Hepatocyte (in vitro differentiated cells): ENCODE results near the gene TMEM30A. TPM values are rescaled to one million over a fixed set of nuclear protein-coding genes. Genes with fewer than 3 reads are reported as not detected.

ENCODE experiments used
- DNase-seq: peaks from one replicate; pipeline ENCODE4 v3.0.0-alpha.2; 2016; ENCODE audit warnings: low spot score
- H2AFZ ChIP-seq: fragments of 200-600 bp; sonication (generic); 2 replicates; pipeline ENCODE4 v1.6.0; 2016; ENCODE audit warnings: antibody characterized with exemption, mild to moderate bottlenecking
- H3K27ac ChIP-seq: fragments of 200-600 bp; sonication (generic); 2 replicates; pipeline ENCODE4 v1.5.1; 2016; ENCODE audit warnings: mild to moderate bottlenecking
- H3K27me3 ChIP-seq: fragments of 200-600 bp; sonication (generic); 2 replicates; pipeline ENCODE4 v1.6.1; 2016
- H3K36me3 ChIP-seq: fragments of 200-600 bp; sonication (generic); replicated peaks from 2 replicates; pipeline ENCODE4 v1.5.1; 2016; ENCODE audit warnings: low read depth; ENCODE audit not compliant: insufficient read depth
- H3K4me1 ChIP-seq: fragments of 200-600 bp; sonication (generic); 2 replicates; pipeline ENCODE4 v1.5.1; 2016; ENCODE audit warnings: mild to moderate bottlenecking, moderate library complexity; ENCODE audit not compliant: insufficient read depth
- H3K4me2 ChIP-seq: fragments of 200-600 bp; sonication (generic); 2 replicates; pipeline ENCODE4 v1.6.0; 2016
- H3K4me3 ChIP-seq: fragments of 200-600 bp; sonication (generic); 2 replicates; pipeline ENCODE4 v1.5.1; 2016; ENCODE audit warnings: mild to moderate bottlenecking
- H3K79me2 ChIP-seq: fragments of 200-600 bp; sonication (generic); 2 replicates; pipeline ENCODE4 v1.6.0; 2017; ENCODE audit warnings: mild to moderate bottlenecking
- H3K9me2 ChIP-seq: fragments of 200-600 bp; sonication (generic); replicated peaks from 2 replicates; pipeline ENCODE4 v1.6.0; 2017; ENCODE audit warnings: mild to moderate bottlenecking; ENCODE audit not compliant: insufficient read depth
- H3K9me3 ChIP-seq: fragments of 200-600 bp; sonication (generic); 2 replicates; pipeline ENCODE4 v1.5.1; 2016; ENCODE audit warnings: low read depth, mild to moderate bottlenecking
- H4K20me1 ChIP-seq: fragments of 200-600 bp; sonication (generic); 2 replicates; pipeline ENCODE4 v1.6.0; 2016; ENCODE audit warnings: mild to moderate bottlenecking; ENCODE audit not compliant: insufficient read depth, poor library complexity, severe bottlenecking
- CTCF ChIP-seq: fragments of 200-600 bp; sonication (generic); IDR thresholded peaks from 2 replicates; pipeline ENCODE4 v1.5.1; 2016; ENCODE audit warnings: antibody characterized with exemption, mild to moderate bottlenecking; ENCODE audit not compliant: poor library complexity
- EZH2 ChIP-seq: fragments of 200-600 bp; sonication (generic); IDR thresholded peaks from 2 replicates; pipeline ENCODE4 v1.6.1; 2016; ENCODE audit warnings: antibody characterized with exemption, mild to moderate bottlenecking, borderline replicate concordance
- EZH2phosphoT487 ChIP-seq: fragments of 200-600 bp; sonication (generic); IDR thresholded peaks from one replicate; pipeline ENCODE4 v1.6.1; 2018; ENCODE audit warnings: antibody characterized with exemption, mild to moderate bottlenecking, low read depth, moderate library complexity; ENCODE audit not compliant: unreplicated experiment, severe bottlenecking
- WGBS: methylation state at CpG from one replicate; pipeline ENCODE4 v1.1.6; 2016; ENCODE audit warnings: low lambda C conversion rate; ENCODE audit errors: missing lambda C conversion rate; 5-methylcytosine and 5-hydroxymethylcytosine counted together
- polyA plus RNA-seq: library from polyadenylated mRNA; unstranded; fragments of >200 nt; fragmentation: Nextera tagmentation; extraction: Ambion mirVana; gene quantifications from 2 replicates; pipeline ENCODE4 v1.2.1, GENCODE V29; 2016
- total RNA-seq: library from RNA; depleted of rRNA; stranded (reverse); fragments of >200 nt; gene quantifications from 2 replicates; pipeline ENCODE4 v1.2.3, GENCODE V29; 2014

Gene TMEM30A
- total and polyA plus RNA-seq, 2 experiments from 2014 or later = 71.1 to 165 TPM

- DNase-seq = peak; percentile 55
These were observed 79.4 kb downstream of the TMEM30A start for GRCh38 chr6:75204959-75205775.

GRCh38 chr6:75204217-75204958 lies 80.2 kb downstream of the TMEM30A start:
- peak overlapping the region; percentile 46 for H2AFZ ChIP-seq
- H3K4me2 ChIP-seq = peak overlapping the region; percentile 87
- 2% methylated on average over 35 of the region's 35 CpGs for WGBS
- H3K79me2 ChIP-seq = no peaks in the 10 kb centered on the region
- peaks cover 69% of the 10 kb centered on the region for H3K27me3 ChIP-seq
- peaks cover 27% of the 10 kb centered on the region for H3K4me1 ChIP-seq
- no peaks in the 10 kb centered on the region for H3K9me2 ChIP-seq
- H4K20me1 ChIP-seq = no peaks in the 10 kb centered on the region
- H3K9me3 ChIP-seq = no peaks in the 10 kb centered on the region
- no peaks in the 10 kb centered on the region for H3K36me3 ChIP-seq
- TF ChIP-seq CTCF (peak; percentile 89), EZH2phosphoT487 (no peak)
- H3K27ac ChIP-seq = peak overlapping the region; percentile 66
- H3K4me3 ChIP-seq = peak overlapping the region; percentile 27
- peak; percentile 89 for DNase-seq

More at GRCh38 chr6:75204959-75205775, 79.4 kb downstream of the TMEM30A start:
- no peaks in the 10 kb centered on the region for H3K9me2 ChIP-seq
- H3K79me2 ChIP-seq = no peaks in the 10 kb centered on the region
- H3K4me1 ChIP-seq = peaks cover 27% of the 10 kb centered on the region
- H3K36me3 ChIP-seq = no peaks in the 10 kb centered on the region
- peak overlapping the region; percentile 46 for H2AFZ ChIP-seq
- H3K27me3 ChIP-seq = peaks cover 69% of the 10 kb centered on the region
- no peak for TF ChIP-seq CTCF
- peak; percentile 30 for TF ChIP-seq EZH2
- H3K4me2 ChIP-seq = peak overlapping the region; percentile 87
- no peaks in the 10 kb centered on the region for H4K20me1 ChIP-seq
- peak overlapping the region; percentile 66 for H3K27ac ChIP-seq
- 2% methylated on average over 46 of the region's 47 CpGs for WGBS
- peak overlapping the region; percentile 27 for H3K4me3 ChIP-seq
- no peaks in the 10 kb centered on the region for H3K9me3 ChIP-seq

GRCh38 chr6:75203721-75204120 lies 80.9 kb downstream of the TMEM30A start:
- H3K4me3 ChIP-seq = no peak overlapping the region
- peak overlapping the region; percentile 87 for H3K4me2 ChIP-seq
- DNase-seq = no peak
- H3K27me3 ChIP-seq = peaks cover 69% of the 10 kb centered on the region
- H3K4me1 ChIP-seq = peaks cover 27% of the 10 kb centered on the region
- H3K27ac ChIP-seq = no peak overlapping the region
- no peaks in the 10 kb centered on the region for H3K9me3 ChIP-seq
- no peak for TF ChIP-seq CTCF
- no peak for TF ChIP-seq EZH2phosphoT487
- TF ChIP-seq EZH2 = no peak
- H2AFZ ChIP-seq = no peak overlapping the region
- no peaks in the 10 kb centered on the region for H3K9me2 ChIP-seq
- WGBS = 51% methylated on average over 5 of the region's 5 CpGs
- H4K20me1 ChIP-seq = no peaks in the 10 kb centered on the region
- H3K79me2 ChIP-seq = no peaks in the 10 kb centered on the region
- no peaks in the 10 kb centered on the region for H3K36me3 ChIP-seq

Other genes starting within 250 kb of the TMEM30A start
- 48.4 and 49.0 TPM in 2 replicates for gene COL12A1, start 78.7 kb downstream of the TMEM30A start, total RNA-seq
- gene COL12A1, start 78.7 kb downstream of the TMEM30A start, polyA plus RNA-seq = 9.2 and 13.3 TPM in 2 replicates
- 167 and 465 TPM in 2 replicates for gene COX7A2, start 41.0 kb downstream of the TMEM30A start, total RNA-seq
- gene COX7A2, start 41.0 kb downstream of the TMEM30A start, polyA plus RNA-seq = 635 and 703 TPM in 2 replicates
- 6.0 and 7.3 TPM in 2 replicates for gene FILIP1, start 209.0 kb upstream of the TMEM30A start, total RNA-seq
- gene FILIP1, start 209.0 kb upstream of the TMEM30A start, polyA plus RNA-seq = 4.1 and 5.7 TPM in 2 replicates